NCI-H187 treated with DMSO at 0.1 percent for 48 hours (cell line): Measurements from ENCODE around the gene SULT1A1.
"Not testable (repeated sequence)": the region's sequence is repeated elsewhere in the genome, so short reads cannot be mapped to it uniquely, and the experiment has no call there.

ENCODE experiments used
- DNase-seq: peaks from one replicate; lab custom pipeline; 2025; lab: John Stamatoyannopoulos, UW

Gene SULT1A1

GRCh38 chr16:28609631-28610594 lies at the start of gene SULT1A1:
Gene SULT1A1 (minus strand): TSS chr16:28610044. CDS start chr16:28608855, 1,189 bp downstream.
- no peak for DNase-seq

GRCh38 chr16:28639959-28640358 lies 30.1 kb upstream of the SULT1A1 start:
- DNase-seq: not testable (repeated sequence)

- not testable (repeated sequence) for DNase-seq
These were observed 28.5 kb upstream of the SULT1A1 start for GRCh38 chr16:28638359-28638758.

- DNase-seq: not testable (repeated sequence)
These were observed 27.9 kb upstream of the SULT1A1 start, which contains the start of gene NPIPB8 for GRCh38 chr16:28637765-28638164. Gene NPIPB8 (plus strand): TSS chr16:28638065. CDS start chr16:28638361, 296 bp downstream.

GRCh38 chr16:28636093-28636823 lies 26.4 kb upstream of the SULT1A1 start:
- not testable (repeated sequence) for DNase-seq

- not testable (repeated sequence) for DNase-seq
These were observed 21.1 kb upstream of the SULT1A1 start for GRCh38 chr16:28630905-28631304.

- DNase-seq: no peak
These were observed 13.4 kb upstream of the SULT1A1 start for GRCh38 chr16:28623172-28623711.

GRCh38 chr16:28622532-28623171 lies 12.8 kb upstream of the SULT1A1 start:
- DNase-seq: not testable (repeated sequence)

- no peak for DNase-seq
These were observed 11.8 kb upstream of the SULT1A1 start for GRCh38 chr16:28621481-28622155.

- not testable (repeated sequence) for DNase-seq
These were observed 10.5 kb upstream of the SULT1A1 start for GRCh38 chr16:28620316-28620715.

- DNase-seq: no peak
These were observed 8.0 kb upstream of the SULT1A1 start for GRCh38 chr16:28617874-28618273.

- no peak for DNase-seq
These were observed 6.8 kb upstream of the SULT1A1 start for GRCh38 chr16:28616636-28617035.

GRCh38 chr16:28616224-28616577 lies 6.4 kb upstream of the SULT1A1 start:
- DNase-seq: not testable (repeated sequence)

GRCh38 chr16:28615486-28616223 lies 5.8 kb upstream of the SULT1A1 start:
- DNase-seq: not testable (repeated sequence)

GRCh38 chr16:28614561-28614960 lies 4.7 kb upstream of the SULT1A1 start:
- DNase-seq: not testable (repeated sequence)

- not testable (repeated sequence) for DNase-seq
These were observed 4.1 kb upstream of the SULT1A1 start for GRCh38 chr16:28613912-28614311.

GRCh38 chr16:28612359-28613280 lies 2.8 kb upstream of the SULT1A1 start:
- DNase-seq: not testable (repeated sequence)

GRCh38 chr16:28610595-28611191 lies 849 bp upstream of the SULT1A1 start:
- no peak for DNase-seq
